Inferior parietal cortex (tissue), 1 donor: ENCODE measurements around the gene PSG2.
"Not testable (repeated sequence)": the region's sequence is repeated elsewhere in the genome, so short reads cannot be mapped to it uniquely, and the experiment has no call there.

Experiments
- DNase-seq: peaks from one replicate; pipeline ENCODE4 v3.0.0-alpha.2; 2016; ENCODE audit errors: extremely low spot score

The PSG2 gene

DNA sequence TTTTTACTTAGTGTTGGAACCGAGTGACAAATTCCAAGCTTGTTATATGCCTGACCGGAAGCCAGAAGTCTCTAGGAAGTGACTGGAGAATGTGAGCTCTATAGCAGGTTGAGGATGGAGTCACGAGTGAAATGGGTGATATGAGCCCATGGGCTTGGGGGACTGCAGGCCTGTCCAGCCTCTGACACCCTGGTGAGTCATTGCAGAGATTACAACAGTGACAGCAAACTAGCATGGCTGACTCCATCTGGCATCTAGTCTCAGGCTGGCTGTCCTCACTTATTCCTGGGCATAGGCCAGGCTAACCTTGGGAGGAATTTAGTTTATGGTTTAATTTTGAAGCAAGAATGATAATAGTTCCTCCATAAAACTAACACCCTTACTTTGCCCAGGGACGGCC is 4.6 kb downstream of the PSG2 start:
- not testable (repeated sequence) for DNase-seq

DNA sequence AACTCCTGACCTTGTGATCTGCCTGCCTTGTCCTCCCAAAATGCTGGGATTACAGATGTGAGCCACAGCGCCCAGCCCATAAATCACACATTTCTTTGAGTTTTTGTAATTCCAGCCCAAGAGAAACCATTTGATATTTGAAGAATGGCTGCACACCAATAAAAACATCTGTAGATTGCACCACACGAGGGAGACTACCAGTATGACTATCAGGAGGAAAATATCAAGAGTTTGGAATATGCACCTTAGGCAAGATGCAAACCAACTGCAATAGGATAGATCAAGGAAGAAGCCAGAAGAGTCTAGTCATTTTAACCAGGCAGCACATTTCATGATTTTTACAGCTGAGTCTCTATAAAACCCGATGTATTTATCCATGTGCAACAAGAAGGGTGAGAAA is 20.1 kb downstream of the PSG2 start:
- not testable (repeated sequence) for DNase-seq

DNA sequence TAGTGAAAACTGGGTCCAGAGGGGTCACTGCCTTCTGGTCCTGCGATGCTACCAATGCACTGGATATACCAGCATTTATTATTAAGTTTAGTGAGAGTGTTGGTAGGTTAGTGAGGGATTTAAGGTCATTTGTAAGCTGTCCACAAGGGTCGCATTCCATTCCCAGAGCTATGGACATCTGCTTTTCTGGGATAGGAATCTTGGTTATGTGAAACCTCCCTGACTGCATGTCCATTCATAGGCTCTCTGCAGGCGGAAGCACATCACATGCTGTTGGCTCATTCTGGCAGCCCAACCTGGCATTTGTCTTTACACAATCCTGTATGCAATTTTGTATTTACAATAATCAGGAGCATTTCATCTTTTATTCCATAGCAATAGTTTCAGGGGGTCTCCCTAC is 21.2 kb downstream of the PSG2 start:
- DNase-seq, result not testable (repeated sequence)

DNA sequence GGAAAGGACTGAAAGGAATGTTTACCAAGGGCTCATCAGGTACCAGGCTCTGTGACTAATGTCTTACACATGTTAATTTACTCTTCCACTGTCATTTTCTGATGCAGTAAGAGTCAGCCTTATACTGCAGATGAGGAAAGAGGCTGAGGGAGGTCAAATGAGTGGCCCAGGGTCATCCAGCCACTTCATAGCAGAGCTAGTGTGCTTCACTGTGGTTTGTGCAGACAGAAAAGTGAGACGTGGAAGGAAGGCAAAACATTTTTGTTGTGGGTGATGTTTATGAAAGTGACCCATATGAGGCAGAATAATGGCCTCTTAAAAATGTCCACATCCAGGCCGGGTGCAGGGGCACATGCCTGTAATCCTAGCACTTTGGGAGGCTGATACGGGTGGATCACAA is 22.2 kb downstream of the PSG2 start:
- not testable (repeated sequence) for DNase-seq

DNA sequence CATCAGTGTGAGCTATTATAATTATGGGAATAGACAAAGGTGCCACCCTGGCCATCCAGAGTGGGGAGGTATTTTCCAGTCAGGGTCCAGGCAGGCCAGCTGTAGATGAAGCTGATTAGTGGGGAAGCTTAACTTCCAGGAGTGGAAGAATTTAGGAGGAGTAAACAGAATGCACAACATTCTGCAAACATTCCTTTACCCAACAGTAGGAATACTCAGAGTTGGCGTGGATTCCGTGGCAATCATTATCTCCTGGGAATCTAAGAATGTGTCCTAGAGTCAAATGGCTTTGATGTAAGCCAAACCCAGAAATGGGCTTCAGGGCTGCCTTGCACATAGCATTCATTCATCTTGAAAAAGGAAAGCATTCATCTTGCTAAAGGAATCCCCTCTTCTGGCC is 23.0 kb downstream of the PSG2 start:
- not testable (repeated sequence) for DNase-seq

DNA sequence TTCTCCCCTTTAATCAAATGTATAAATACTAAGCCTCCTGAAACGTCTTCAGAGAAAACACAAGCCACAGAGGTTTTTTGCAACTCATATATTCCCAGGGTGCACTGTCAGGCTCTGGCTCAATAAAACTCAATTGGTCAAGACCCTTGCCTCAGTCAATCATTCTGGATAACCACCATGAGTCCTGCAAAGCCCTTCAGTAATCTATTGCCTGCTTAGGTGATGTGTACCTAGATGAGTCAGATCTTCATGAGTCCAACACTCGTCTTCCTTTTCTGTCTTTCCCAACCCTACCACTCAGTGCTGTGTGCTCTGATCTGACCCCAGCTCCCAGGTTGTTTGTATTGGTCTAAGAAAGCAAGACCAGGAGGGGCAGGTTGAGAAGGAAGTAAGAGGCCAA is 24.1 kb downstream of the PSG2 start:
- not testable (repeated sequence) for DNase-seq

DNA sequence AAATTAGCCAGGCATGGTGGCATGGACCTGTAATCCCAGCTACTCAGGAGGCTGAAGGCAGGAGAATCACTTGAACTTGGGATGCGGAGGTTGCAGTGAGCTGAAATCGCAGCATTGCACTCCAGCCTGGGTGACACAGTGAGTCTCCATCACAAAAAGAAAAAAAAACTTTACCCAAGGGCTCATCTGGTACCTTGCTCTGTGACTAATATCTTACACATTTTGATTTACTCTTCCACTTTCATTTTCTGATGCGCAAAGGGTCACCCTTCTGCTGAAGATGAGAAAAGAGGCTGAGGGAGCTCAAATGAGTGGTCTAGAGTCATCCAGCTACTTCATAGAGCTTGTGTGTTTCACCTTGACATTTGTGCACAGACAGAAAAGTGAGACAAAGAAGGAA is 34.5 kb downstream of the PSG2 start:
- DNase-seq, result not testable (repeated sequence)

DNA sequence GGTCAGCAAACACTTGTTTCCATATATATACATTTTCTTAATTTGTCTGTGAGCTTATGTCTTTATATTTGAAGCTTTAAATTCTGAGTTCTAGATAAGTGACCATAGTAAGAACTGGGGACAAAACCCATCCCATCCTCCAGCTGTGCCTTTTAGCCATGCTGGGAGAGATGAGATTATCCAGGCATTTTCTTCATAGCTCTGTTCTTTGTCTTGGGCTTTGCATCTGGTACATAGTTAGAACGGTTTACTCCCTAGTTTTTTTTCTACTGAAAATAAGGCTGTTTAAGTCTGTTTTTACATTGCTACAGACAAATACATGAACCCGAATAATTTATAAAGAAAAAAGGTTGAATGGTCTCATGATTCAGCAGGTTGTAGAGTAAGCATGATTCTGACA is 35.9 kb downstream of the PSG2 start:
- DNase-seq, result not testable (repeated sequence)

DNA sequence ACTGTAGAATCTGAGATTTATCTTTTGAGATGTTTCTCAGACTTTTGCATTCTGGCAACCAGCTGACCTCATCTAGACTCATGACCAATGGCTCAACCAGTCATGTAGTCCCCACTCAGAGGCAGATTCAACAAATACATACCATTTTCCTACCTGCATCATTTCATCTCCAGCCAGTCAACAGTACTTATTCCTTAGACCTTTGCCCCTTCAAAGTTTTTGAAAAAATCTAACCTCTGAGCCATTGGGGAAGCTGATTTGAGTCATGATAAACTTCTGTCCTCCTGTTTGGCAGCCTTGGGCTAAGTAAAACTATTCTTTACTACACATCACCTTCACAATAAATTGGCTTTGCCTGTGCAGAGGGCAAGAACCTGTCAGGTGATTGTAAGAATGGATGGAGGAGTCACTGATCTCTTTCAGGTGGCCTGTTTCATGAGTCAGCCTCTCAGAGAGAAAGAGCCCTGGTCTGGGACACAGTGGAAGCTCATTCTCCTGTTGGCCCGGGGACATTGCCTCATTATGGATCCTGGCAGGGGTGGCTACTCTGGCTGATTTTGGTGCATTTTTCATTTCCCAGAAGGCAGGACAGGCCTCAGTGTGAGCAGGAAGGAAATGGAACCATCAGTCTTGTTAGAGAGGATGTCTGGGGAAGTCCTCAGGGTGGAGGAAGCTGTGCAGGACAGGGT is 38.9 kb downstream of the PSG2 start:
- not testable (repeated sequence) for DNase-seq

DNA sequence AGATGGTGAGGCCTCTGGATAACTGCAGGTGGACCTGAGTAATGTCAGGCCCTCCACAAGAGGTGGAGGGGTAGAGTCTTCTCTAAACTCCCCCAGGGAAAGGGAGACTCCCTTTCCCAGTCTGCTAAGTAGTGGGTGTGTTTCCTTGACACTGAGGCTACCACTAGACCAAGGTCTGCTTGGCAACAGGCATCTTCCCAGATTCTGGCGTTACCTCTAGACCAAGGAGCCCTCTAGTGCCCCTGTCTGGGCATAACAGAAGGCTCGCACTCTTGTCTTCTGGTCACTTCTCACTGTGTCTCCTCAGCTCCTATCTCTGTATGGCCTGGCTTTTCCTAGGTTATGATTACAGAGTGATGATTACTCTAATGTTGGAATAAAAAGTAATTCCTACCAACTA is 50.9 kb downstream of the PSG2 start:
- not testable (repeated sequence) for DNase-seq

DNA sequence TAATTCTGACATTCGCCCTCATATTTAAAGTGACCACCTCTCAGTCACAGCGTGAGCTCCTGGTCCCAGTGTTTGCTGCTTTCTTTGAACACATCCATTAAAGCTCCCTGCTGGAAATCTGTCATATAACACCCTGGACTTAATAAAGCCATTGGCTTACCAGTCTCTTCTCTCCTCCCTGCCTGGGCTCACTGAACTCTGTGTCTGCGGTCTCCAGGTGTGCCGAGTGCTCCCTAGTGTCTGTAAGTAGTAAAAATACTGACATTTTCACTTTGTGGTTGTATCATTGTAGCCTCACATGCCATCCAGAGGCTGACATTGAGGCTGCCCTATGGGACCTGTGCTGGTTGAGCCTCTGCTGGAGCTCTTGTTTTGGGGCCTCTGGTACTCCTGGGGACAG is 53.6 kb downstream of the PSG2 start:
- no peak for DNase-seq

DNA sequence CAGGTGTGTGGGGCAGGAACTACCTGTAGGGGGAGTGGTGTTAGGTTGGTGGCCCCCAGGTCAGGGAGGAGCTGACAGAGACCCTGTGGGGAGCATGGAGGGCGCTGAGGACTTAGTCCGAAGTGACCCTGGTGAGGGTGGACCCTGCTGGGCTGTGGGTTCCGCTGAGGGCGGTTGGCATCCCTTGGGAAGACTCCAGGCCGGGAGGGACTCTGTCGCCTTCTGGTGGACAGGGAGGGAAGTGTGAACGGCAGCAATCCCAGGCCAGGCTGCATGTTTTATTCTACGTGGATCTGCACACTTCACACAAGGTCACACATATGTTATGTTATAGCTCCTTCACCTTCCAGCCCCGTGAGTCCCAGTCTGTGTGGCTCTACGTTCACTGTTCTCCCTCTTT is 54.5 kb downstream of the PSG2 start:
- not testable (repeated sequence) for DNase-seq

DNA sequence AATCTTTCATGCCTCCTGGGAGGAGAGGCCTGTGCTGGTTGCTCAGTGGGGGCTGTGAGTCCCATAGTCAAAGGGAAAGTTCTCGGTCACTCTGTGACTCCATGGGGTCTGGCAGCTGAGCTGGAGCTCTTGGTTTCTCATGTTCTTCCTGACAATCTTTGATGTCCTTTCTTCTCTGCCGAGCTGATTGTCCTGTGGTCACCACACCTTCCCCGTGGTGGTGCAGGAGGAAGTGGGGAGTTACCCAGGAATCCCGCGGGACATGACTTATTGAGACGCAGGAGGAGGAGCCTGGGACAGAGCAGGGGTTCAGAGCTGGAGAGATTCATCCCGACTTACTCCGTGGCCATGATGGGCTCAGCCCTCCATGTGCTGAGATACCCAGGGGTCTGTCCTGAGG is 55.4 kb downstream of the PSG2 start:
- not testable (repeated sequence) for DNase-seq

DNA sequence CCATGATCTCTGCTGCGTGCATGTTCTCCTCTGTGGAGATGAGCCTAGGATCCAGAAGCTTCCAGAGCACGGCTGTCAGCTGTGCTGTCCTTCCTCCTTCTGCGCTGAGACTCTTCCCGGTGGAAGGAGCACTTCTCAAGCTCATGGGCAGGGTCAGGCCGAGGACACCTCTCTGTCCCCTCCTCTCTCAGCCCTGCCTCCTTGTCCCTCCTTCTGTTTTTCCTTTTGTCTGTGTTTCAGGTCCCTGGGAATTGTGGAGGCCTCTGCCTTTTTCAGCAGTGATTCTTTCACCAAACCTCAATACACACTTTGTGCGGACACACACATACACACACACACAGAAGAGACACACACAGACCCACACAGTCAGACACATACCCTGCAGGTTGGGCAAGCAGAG is 56.1 kb downstream of the PSG2 start, which contains the start of gene PSG11:
PSG11 (minus strand) TSS at position 101 of the 400 bp plus-strand sequence; CDS start at position 4, 97 bp downstream.
- DNase-seq, result not testable (repeated sequence)

DNA sequence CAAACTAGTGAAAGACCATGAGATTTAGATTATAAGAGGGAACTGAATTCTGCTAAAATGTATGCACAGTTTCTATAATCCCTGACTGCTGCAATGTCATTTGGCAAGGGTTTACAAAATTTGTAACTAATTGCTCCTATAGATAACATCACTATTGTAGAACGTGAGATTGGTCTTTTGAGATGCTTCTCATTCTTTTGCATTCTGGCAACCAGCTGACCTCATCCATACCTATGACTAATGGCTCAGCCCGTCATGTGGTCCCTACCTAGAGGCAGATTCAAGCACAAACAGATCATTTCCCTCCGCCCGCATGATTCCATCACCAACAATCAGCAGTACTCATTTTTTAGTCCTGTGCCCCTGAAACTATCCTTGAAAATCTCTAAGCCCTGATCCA is 60.4 kb downstream of the PSG2 start:
- DNase-seq, result not testable (repeated sequence)

DNA sequence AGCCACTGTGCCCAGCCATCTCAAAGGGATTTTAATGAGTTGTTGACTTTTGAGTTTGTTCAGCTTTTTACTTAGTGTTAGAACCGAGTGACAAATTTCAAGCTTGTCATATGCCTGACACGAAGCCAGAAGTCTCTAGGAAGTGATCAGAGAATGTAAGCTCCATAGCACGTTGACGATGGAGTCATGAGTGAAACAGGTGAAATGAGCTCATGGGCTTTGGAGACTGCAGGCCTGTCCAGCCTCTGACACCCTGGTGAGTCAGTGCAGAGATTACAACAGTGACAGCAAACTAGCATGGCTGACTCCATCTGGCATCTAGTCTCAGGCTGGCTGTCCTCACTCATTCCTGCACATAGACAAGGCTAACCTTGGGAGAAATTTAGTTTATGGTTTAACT is 60.9 kb downstream of the PSG2 start:
- not testable (repeated sequence) for DNase-seq

DNA sequence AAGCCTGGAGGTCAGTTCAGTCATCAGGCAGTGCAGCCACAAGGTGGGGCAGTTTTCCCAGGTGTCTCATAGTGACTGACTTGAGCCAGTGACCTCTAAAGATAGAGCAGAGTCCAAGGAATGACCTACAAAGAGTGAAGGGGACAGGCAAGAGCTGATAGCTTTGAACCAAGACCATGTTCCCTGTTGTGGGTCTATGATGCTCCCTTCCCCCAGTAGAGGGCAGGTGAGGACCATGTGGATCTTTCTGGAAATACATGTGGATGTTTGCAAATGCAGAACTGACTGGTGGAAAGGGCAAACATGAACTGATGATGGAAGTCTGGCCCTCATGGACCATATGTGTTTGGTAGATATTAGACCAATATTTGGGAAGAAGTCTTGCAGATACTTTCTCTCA is 62.9 kb downstream of the PSG2 start:
- DNase-seq, result not testable (repeated sequence)
